Stimulated activated CD4-positive, alpha-beta T cell treated with anti-CD3 and anti-CD28 coated beads, Interleukin-15, amount 100 ng/mL, for 48 hours (primary cell): ENCODE results near the gene MRPL27.
"Not testable (repeated sequence)": the region's sequence is repeated elsewhere in the genome, so short reads cannot be mapped to it uniquely, and the experiment has no call there.

Experiments
- DNase-seq, 2 donors: peaks; one replicate each; pipeline ENCODE4 v3.0.0-alpha.2; 2020; ENCODE audit warnings: low read depth in 2 of 2

MRPL27 gene

DNA sequence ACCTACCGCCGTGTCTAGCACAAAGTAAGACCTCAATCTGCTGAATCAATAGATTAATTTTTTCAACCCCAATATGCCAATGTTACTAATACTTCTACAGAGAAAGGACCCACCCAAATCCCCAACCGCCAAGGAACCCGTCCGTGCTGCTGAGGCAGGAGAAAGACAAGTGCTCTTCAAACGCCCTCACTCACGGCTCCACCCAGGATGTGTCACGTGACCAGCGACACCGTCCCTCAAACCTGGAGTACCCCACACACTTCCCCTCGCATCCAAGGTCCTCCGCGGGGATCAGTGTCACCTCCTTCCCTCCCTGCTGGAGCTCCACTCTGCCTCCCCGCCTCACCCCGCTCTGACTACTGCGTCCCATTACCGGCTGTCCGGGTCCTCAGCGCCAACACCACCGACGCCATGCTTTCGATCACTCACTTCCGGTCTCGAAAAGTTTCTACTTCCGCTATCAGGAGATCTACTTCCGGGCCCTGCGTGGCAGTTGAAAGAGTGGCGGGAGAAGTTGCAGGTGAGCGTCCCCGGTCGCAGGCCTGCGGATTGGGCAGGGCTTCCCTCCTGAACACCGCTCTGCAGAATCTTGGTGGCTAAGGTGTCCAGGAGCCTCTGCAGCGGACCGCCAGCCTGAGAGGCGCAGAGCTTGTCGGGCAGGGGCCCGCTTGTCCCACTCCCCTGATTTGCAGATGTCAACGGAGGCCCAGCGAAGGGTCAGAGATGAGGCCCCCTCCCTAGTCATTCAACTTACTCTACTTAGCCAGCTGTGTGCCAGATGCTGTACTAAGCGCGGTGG lies at the start of gene MRPL27, which contains the start of gene EME1:
MRPL27 (minus strand) TSS at position 427 of the 799 bp plus-strand sequence; CDS start at position 413, 14 bp downstream.
EME1 (plus strand) TSS at position 472 of the 799 bp plus-strand sequence. CDS start 1,980 bp downstream, outside the sequence.
- DNase-seq = peak; percentile 78

- no peak for DNase-seq
Observed at GRCh38 chr17:50422738-50423137, 49.8 kb upstream of the MRPL27 start.

DNA sequence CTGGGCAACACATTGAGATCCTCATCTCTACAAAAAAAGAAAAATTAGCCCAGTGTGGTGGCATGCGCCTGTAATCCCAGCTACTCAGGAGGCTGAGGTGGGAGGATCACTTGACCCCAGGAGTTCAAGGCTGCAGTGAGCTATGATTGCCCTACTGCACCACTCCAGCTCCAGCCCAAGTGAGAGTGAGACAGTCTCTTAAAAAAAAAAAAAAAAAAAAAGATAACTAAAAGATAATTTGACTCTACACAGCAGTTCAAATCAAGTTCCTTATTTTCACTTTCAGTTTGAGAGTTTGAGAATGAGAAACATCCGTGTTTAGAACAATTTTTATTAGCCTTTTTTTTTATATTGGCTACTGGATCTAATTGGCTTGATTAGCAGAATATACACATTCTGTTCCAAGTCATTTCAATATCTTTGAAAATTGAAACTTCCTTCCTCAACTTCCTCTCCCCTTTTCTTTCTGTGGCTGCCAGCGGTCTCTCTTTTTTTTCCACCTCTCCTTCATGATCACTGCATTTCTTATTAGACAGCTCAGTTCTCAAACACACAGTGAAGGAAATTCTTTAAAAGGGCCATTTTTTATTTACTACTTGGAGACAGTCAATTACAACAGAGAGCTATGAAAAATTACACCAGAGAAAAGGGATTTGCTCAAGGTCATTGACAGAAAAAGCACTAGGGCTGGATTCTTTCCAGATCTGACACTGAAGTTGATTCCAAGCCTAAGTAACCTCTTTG lies 48.5 kb upstream of the MRPL27 start:
- DNase-seq = no peak

DNA sequence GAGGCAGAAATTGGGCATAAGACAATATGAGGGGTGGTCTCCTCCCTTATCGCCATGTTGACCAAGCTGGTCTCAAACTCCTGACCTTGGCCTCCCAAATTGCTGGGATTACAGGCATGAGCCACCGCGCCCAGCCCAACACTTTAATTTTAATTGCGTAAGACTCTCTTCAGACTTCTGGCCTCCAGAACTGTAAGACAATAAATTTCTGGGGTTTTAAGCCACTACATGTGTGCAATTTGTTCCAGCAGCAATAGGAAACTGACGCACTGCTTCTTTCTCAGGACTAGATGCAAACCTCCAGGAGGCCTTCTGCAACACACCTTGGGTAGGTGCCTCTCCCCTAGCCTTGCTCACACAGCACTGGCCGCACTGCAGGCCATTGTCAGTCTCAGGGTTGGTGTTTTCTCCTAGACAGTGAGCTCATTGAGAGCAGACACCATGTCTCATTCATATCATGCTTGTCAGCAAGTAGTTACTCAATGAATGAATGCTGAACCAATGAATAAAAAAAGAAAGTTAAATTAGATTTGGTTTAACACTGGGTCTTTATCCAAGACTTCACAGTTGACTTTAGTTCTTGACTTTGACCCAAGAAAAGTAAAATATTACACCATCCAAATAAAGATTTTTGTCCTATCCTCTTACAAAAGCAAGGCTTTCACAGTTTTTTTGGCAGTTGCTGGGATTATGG lies 47.6 kb upstream of the MRPL27 start:
- DNase-seq = no peak

GRCh38 chr17:50419577-50419976 lies 46.6 kb upstream of the MRPL27 start:
- not testable (repeated sequence) for DNase-seq

- no peak for DNase-seq
Observed at GRCh38 chr17:50414808-50415207, 41.8 kb upstream of the MRPL27 start.

- no peak for DNase-seq
Observed at GRCh38 chr17:50412188-50412732, 39.3 kb upstream of the MRPL27 start.

- no peak for DNase-seq
Observed at GRCh38 chr17:50407921-50408320, 34.9 kb upstream of the MRPL27 start.

- DNase-seq = no peak
Observed at GRCh38 chr17:50406578-50406977, 33.6 kb upstream of the MRPL27 start.

- DNase-seq = not testable (repeated sequence)
Observed at GRCh38 chr17:50405351-50405750, 32.4 kb upstream of the MRPL27 start.

GRCh38 chr17:50399591-50399990 lies 26.6 kb upstream of the MRPL27 start:
- not testable (repeated sequence) for DNase-seq

- DNase-seq = not testable (repeated sequence)
Observed at GRCh38 chr17:50398672-50399071, 25.7 kb upstream of the MRPL27 start.

DNA sequence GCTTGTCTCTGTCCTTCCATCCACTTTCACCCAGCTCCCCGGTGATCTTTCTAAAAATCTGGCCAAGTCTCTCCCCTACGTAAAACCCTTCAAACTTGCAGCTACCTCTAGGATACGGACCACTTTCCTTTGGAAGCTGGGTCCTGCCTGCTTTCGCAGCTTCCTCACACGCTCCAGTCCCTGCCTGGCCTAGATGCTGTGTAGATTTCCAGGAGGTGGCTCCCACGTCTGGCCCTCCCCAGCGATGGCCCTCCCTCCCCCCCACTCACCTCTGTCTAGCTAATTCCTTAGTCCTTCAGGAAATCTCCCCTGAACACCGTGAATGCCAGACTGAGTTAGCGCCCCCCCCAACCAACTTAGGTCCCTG lies 24.9 kb upstream of the MRPL27 start:
- no peak for DNase-seq

DNA sequence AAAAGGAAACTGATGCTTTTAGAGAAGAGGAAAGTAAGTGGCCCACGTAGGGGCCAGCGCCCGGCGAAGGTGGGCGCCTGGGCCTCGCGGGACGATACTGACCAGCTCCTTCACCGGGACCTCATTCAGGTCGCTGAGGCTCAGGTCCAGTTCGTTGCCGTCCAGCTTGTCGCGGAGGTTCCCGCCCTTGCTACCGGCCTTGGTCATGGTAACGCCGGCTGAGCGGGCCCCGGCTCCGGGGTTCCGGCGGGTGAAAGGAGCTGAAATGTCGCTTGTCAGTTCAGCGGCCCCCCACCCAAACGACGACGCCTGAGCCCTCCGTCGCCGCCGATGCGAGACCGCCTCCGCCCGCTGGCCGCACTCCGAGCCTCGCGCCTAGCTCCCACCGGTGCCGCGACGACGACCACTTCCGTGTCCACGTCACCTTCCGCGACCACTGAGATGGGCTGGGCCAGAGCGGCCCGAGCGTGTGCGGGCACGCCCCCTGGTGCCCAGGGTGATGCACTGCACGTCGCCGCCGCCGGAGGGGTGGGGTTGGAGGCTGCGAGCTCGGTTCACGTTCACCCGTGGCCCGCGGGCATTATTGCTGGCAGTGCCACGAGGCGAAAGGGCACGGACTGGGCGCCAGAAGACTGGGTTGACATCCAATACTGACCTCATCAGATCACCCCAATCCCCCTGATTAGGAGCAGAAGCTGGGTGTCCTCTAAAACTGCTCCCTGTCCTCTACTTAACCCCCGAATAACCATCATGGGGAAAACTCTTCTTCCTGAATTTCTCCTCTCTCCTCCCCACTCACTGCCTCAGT lies 24.3 kb upstream of the MRPL27 start, which contains the start of gene LRRC59:
LRRC59 (minus strand) TSS at position 413 of the 808 bp plus-strand sequence; CDS start at position 207, 206 bp downstream.
- DNase-seq = peak; percentile 83 to 91

GRCh38 chr17:50396261-50397110 lies 23.5 kb upstream of the MRPL27 start:
- DNase-seq = no peak

- no peak for DNase-seq
Observed at GRCh38 chr17:50394711-50395110, 21.7 kb upstream of the MRPL27 start.

GRCh38 chr17:50393700-50394099 lies 20.7 kb upstream of the MRPL27 start:
- DNase-seq = no peak

DNA sequence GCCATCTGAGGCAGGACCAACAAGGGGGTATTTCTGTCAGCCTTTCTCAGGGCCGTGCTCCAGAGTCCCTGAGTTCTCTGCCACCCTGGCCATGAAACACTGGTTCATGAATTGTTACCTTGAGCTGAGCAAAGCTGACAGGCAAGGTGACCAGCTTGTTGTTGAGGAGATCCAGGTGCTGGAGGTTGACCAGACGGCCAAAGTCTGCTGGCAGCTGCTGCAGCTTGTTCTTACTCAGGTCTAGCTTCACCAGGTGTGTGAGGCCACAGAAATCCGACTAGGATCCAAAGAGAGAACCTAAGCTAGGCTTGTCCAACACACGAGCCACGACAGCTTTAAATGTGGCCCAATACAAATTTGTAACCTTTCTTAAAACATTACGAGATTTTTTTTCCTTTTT lies 19.6 kb upstream of the MRPL27 start:
- DNase-seq = no peak

- DNase-seq = no peak
Observed at GRCh38 chr17:50389534-50389933, 16.6 kb upstream of the MRPL27 start.

- DNase-seq = no peak
Observed at GRCh38 chr17:50388728-50389127, 15.7 kb upstream of the MRPL27 start.
